ENCODE data around the gene KLHL34. TPM values are rescaled to one million over a fixed set of nuclear protein-coding genes. Genes with fewer than 3 reads are reported as not detected.

KLHL34 gene
- total and polyA plus RNA-seq, 2 experiments from 2014 or later = 0.81 to 1.1 TPM

GRCh38 chrX:21698272-21698671 is 40.1 kb upstream of the KLHL34 start (continued):
- TF ChIP-seq, protein P1, sequence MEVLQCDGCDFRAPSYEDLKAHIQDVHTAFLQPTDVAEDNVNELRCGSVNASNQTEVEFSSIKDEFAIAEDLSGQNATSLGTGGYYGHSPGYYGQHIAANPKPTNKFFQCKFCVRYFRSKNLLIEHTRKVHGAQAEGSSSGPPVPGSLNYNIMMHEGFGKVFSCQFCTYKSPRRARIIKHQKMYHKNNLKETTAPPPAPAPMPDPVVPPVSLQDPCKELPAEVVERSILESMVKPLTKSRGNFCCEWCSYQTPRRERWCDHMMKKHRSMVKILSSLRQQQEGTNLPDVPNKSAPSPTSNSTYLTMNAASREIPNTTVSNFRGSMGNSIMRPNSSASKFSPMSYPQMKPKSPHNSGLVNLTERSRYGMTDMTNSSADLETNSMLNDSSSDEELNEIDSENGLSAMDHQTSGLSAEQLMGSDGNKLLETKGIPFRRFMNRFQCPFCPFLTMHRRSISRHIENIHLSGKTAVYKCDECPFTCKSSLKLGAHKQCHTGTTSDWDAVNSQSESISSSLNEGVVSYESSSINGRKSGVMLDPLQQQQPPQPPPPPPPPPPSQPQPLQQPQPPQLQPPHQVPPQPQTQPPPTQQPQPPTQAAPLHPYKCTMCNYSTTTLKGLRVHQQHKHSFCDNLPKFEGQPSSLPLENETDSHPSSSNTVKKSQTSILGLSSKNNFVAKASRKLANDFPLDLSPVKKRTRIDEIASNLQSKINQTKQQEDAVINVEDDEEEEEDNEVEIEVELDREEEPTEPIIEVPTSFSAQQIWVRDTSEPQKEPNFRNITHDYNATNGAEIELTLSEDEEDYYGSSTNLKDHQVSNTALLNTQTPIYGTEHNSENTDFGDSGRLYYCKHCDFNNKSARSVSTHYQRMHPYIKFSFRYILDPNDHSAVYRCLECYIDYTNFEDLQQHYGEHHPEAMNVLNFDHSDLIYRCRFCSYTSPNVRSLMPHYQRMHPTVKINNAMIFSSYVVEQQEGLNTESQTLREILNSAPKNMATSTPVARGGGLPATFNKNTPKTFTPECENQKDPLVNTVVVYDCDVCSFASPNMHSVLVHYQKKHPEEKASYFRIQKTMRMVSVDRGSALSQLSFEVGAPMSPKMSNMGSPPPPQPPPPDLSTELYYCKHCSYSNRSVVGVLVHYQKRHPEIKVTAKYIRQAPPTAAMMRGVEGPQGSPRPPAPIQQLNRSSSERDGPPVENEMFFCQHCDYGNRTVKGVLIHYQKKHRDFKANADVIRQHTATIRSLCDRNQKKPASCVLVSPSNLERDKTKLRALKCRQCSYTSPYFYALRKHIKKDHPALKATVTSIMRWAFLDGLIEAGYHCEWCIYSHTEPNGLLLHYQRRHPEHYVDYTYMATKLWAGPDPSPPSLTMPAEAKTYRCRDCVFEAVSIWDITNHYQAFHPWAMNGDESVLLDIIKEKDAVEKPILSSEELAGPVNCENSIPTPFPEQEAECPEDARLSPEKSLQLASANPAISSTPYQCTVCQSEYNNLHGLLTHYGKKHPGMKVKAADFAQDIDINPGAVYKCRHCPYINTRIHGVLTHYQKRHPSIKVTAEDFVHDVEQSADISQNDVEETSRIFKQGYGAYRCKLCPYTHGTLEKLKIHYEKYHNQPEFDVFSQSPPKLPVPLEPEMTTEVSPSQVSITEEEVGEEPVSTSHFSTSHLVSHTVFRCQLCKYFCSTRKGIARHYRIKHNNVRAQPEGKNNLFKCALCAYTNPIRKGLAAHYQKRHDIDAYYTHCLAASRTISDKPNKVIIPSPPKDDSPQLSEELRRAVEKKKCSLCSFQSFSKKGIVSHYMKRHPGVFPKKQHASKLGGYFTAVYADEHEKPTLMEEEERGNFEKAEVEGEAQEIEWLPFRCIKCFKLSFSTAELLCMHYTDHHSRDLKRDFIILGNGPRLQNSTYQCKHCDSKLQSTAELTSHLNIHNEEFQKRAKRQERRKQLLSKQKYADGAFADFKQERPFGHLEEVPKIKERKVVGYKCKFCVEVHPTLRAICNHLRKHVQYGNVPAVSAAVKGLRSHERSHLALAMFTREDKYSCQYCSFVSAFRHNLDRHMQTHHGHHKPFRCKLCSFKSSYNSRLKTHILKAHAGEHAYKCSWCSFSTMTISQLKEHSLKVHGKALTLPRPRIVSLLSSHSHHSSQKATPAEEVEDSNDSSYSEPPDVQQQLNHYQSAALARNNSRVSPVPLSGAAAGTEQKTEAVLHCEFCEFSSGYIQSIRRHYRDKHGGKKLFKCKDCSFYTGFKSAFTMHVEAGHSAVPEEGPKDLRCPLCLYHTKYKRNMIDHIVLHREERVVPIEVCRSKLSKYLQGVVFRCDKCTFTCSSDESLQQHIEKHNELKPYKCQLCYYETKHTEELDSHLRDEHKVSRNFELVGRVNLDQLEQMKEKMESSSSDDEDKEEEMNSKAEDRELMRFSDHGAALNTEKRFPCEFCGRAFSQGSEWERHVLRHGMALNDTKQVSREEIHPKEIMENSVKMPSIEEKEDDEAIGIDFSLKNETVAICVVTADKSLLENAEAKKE (CRISPR knock-in tag; IDR thresholded peaks at IDR 0.05) = no peak
- TF ChIP-seq NANOG (IDR thresholded peaks at IDR 0.05; ENCODE audit: borderline replicate concordance) (no peak), POLR2AphosphoS5 (IDR thresholded peaks at IDR 0.05; ENCODE audit: low read depth) (no peak), ZNF331 (CRISPR knock-in tag; IDR thresholded peaks at IDR 0.05; ENCODE audit: low read depth) (no peak), EZH2 (IDR thresholded peaks at IDR 0.05; ENCODE audit: low read depth, unreplicated experiment) (no peak), ZNF114 (CRISPR knock-in tag; IDR thresholded peaks at IDR 0.05) (no peak), JUNB (IDR thresholded peaks at IDR 0.05; ENCODE audit: unreplicated experiment) (no peak), STAT1 (IDR thresholded peaks at IDR 0.05; ENCODE audit: unreplicated experiment) (no peak), EZH2phosphoT487 (IDR thresholded peaks at IDR 0.05; ENCODE audit: unreplicated experiment) (no peak)
- TF ChIP-seq, protein P2, sequence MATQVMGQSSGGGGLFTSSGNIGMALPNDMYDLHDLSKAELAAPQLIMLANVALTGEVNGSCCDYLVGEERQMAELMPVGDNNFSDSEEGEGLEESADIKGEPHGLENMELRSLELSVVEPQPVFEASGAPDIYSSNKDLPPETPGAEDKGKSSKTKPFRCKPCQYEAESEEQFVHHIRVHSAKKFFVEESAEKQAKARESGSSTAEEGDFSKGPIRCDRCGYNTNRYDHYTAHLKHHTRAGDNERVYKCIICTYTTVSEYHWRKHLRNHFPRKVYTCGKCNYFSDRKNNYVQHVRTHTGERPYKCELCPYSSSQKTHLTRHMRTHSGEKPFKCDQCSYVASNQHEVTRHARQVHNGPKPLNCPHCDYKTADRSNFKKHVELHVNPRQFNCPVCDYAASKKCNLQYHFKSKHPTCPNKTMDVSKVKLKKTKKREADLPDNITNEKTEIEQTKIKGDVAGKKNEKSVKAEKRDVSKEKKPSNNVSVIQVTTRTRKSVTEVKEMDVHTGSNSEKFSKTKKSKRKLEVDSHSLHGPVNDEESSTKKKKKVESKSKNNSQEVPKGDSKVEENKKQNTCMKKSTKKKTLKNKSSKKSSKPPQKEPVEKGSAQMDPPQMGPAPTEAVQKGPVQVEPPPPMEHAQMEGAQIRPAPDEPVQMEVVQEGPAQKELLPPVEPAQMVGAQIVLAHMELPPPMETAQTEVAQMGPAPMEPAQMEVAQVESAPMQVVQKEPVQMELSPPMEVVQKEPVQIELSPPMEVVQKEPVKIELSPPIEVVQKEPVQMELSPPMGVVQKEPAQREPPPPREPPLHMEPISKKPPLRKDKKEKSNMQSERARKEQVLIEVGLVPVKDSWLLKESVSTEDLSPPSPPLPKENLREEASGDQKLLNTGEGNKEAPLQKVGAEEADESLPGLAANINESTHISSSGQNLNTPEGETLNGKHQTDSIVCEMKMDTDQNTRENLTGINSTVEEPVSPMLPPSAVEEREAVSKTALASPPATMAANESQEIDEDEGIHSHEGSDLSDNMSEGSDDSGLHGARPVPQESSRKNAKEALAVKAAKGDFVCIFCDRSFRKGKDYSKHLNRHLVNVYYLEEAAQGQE (IDR thresholded peaks at IDR 0.05; ENCODE audit: unreplicated experiment) = no peak
- TF ChIP-seq, protein P3, sequence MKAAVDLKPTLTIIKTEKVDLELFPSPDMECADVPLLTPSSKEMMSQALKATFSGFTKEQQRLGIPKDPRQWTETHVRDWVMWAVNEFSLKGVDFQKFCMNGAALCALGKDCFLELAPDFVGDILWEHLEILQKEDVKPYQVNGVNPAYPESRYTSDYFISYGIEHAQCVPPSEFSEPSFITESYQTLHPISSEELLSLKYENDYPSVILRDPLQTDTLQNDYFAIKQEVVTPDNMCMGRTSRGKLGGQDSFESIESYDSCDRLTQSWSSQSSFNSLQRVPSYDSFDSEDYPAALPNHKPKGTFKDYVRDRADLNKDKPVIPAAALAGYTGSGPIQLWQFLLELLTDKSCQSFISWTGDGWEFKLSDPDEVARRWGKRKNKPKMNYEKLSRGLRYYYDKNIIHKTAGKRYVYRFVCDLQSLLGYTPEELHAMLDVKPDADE (IDR thresholded peaks at IDR 0.05) = no peak
